ENCODE data around the gene SENP5.

GRCh38 chr3:196883361-196883760, 15.6 kb downstream of the SENP5 start:
- TF ChIP-seq STAG1 (CRISPR knock-in tag; IDR thresholded peaks at IDR 0.05; ENCODE audit: borderline replicate concordance) (no peak), FOXJ3 (CRISPR knock-in tag; IDR thresholded peaks at IDR 0.05) (no peak), ZNF609 (CRISPR knock-in tag; IDR thresholded peaks at IDR 0.05; ENCODE audit: borderline replicate concordance) (no peak), SMC3 (conservative IDR thresholded peaks at IDR 0.05; ENCODE audit: insufficient read depth, low read depth, low read length) (no peak)

Measured in K562 (cell line).